Stimulated activated CD8-positive, alpha-beta memory T cell treated with anti-CD3 and anti-CD28 coated beads, Interleukin-12 subunit alpha, Interleukin-12 subunit beta, amount 100 ng/mL, for 24 hours (primary cell): ENCODE results near the gene PARD3.
"Not testable (repeated sequence)": the region's sequence is repeated elsewhere in the genome, so short reads cannot be mapped to it uniquely, and the experiment has no call there.

ENCODE experiments used
- DNase-seq: peaks from one replicate; pipeline ENCODE4 v3.0.0-alpha.2; 2020; ENCODE audit errors: extremely low read depth

PARD3 gene

GRCh38 chr10:34382626-34383025 lies 432.5 kb downstream of the PARD3 start:
- no peak for DNase-seq

- DNase-seq = no peak
Measured at GRCh38 chr10:34380856-34381255, 434.2 kb downstream of the PARD3 start.

- no peak for DNase-seq
Measured at GRCh38 chr10:34378297-34378696, 436.8 kb downstream of the PARD3 start.

- no peak for DNase-seq
Measured at GRCh38 chr10:34377833-34378232, 437.3 kb downstream of the PARD3 start.

GRCh38 chr10:34374356-34375045 lies 440.6 kb downstream of the PARD3 start:
- DNase-seq = no peak

- no peak for DNase-seq
Measured at GRCh38 chr10:34373211-34373610, 441.9 kb downstream of the PARD3 start.

GRCh38 chr10:34372509-34372908 lies 442.6 kb downstream of the PARD3 start:
- DNase-seq = no peak

- DNase-seq = no peak
Measured at GRCh38 chr10:34370126-34370525, 445.0 kb downstream of the PARD3 start.

GRCh38 chr10:34369120-34369519 lies 446.0 kb downstream of the PARD3 start:
- no peak for DNase-seq

GRCh38 chr10:34364253-34365037 lies 450.7 kb downstream of the PARD3 start:
- DNase-seq = no peak

- no peak for DNase-seq
Measured at GRCh38 chr10:34360984-34361383, 454.1 kb downstream of the PARD3 start.

- no peak for DNase-seq
Measured at GRCh38 chr10:34359435-34359813, 455.7 kb downstream of the PARD3 start.

GRCh38 chr10:34358729-34359434 lies 456.2 kb downstream of the PARD3 start:
- DNase-seq = no peak

GRCh38 chr10:34356463-34356862 lies 458.6 kb downstream of the PARD3 start:
- no peak for DNase-seq

GRCh38 chr10:34353530-34353929 lies 461.6 kb downstream of the PARD3 start:
- not testable (repeated sequence) for DNase-seq

GRCh38 chr10:34352599-34353204 lies 462.4 kb downstream of the PARD3 start:
- not testable (repeated sequence) for DNase-seq

- no peak for DNase-seq
Measured at GRCh38 chr10:34351161-34351560, 463.9 kb downstream of the PARD3 start.

- DNase-seq = no peak
Measured at GRCh38 chr10:34348917-34349485, 466.1 kb downstream of the PARD3 start.

GRCh38 chr10:34348021-34348420 lies 467.1 kb downstream of the PARD3 start:
- no peak for DNase-seq

- DNase-seq = no peak
Measured at GRCh38 chr10:34347131-34347530, 468.0 kb downstream of the PARD3 start.

GRCh38 chr10:34346516-34347100 lies 468.5 kb downstream of the PARD3 start:
- no peak for DNase-seq

- DNase-seq = no peak
Measured at GRCh38 chr10:34345383-34345782, 469.7 kb downstream of the PARD3 start.
